HG03565 (cell line): ENCODE measurements around the gene PRR5.

Experiments used
- ATAC-seq: cut with Tn5 transposase; IDR thresholded peaks from one replicate; pipeline ENCODE4 v1.9.1; 2021; ENCODE audit warnings: mild to moderate bottlenecking, moderate library complexity; ENCODE audit not compliant: unreplicated experiment

PRR5 gene

GRCh38 chr22:44691796-44692661, 10.0 kb upstream of the PRR5 start:
- ATAC-seq: no peak

DNA sequence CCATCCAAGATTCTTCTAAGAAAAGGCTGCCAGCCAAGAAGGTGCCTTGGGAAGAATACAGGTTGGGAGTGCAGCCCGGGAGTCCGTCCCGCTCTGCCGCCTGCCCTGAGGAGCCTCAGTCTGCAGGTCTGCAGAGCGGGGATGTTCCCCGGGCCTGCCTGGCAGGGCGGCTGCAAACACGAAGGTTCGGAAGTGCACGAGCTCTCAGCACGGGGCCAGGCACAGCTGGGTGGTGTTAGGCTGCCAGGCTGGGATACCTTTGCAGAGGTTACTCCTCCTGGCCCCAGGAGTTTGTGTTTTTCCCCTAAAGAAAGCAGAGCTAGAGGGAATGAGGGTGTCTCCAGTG, 9.4 kb upstream of the PRR5 start:
- ATAC-seq: no peak

DNA sequence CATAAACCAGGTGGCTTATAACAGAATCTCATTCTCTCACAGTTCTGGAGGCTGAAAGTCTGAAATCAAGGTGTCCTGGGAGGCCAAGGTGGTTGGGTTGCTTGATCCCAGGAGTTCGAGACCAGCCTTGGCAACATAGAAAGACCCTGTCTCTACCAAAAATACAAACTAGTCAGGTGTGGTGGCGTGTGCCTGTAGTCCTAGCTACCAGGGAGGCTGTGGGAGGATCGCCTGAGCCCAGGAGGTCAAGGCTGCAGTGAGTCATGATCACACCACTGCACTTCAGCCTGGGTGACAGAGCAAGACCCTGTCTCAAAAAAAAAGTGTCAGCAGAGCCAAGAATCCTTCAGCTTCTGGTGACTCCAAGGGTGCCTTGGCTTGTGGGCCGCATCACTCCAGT, 8.9 kb upstream of the PRR5 start:
- no peak for ATAC-seq

GRCh38 chr22:44693756-44694155, 8.2 kb upstream of the PRR5 start:
- ATAC-seq: no peak

- no peak for ATAC-seq
Observed at GRCh38 chr22:44697423-44698141, 4.4 kb upstream of the PRR5 start.

DNA sequence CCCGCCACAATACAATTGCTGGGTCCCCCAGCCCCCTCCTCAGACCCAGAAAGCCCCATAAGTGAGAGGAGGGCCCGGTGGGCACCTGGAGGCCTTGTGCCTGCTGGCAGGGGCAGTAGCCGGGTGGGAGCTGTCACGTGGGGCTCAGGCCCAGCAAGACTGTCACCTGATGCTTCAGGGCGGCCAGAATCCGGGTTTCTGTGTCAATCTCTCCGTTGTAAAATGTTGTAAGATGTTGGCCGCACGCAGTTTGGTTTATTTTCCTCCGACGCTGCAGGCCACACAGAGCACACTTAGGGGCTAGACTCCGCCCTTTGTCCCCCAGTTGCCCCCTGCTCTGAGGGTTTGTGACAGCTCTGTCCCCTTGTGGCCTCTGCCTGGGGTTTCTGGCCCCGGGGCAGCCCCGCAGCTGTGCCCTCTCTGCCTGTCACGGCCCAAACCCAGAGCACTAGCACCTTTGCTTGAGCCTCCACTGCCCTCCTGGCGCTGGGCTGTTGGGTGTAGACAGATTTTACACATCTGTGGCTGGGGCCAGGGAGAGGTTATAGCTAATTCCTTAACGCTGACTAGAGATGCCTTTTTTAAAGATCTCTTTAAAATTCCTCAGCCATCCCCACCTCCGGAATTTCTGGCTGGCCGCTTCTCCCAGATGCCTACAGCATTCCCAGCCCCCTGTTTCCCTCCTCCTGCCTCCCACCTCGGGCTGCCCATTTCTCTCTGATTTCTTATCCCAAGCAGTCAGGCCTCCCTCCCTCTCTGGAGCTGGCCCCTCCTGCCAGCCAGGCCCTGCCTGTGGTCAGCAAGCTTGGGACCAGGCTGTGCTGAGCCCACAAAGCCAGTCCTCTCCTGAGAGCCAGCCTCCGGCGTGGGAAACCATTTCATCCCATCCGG, 3.2 kb upstream of the PRR5 start:
- no peak for ATAC-seq

DNA sequence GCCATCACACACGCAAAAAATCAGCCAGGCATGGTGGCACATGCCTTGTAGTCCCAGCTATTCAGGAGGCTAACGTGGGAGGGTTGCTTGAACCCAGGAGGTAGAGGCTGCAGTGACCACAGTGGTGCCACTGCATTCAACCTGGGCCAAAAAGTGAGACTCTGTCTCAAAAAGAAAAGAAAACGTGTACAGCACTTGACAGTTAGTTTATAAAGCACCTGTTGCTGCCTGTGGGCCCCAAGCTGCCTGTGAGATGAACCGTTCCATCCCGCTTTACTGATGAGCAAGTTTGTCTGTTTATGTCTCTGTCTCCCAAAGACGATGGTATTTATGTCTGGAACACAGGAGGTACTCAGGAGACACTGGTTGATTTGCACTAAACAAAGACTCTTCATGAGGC, 1.5 kb upstream of the PRR5 start:
- ATAC-seq: no peak

DNA sequence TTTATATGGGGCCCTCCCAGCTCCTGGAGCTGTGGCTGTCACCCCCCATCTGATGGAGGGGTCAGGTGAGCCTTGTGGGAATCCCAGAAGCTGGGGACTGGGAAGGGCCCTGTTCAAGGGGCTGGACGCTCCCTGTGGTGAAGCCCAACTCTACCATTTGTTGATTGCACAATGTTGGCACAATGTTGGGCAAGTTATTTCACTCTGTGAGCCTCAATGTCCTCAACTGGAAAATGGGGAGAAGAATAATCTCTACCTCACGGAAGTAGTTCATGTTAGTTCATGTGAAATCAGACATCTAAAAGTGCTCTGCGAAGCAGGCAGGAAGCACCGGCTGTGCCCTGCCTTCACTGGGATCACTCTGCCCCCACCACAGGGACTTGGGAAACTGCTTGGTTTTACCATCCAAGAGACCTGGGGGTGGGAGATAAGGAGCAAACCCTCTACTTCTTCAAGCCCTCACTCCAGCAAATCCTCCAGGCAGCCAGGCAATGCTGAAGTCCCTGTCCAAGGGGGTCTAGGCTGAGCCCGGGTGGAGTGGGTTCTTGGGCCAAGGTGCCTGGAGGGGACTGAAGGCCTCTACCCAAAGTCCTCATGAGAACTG, 715 bp upstream of the PRR5 start:
- ATAC-seq: no peak

DNA sequence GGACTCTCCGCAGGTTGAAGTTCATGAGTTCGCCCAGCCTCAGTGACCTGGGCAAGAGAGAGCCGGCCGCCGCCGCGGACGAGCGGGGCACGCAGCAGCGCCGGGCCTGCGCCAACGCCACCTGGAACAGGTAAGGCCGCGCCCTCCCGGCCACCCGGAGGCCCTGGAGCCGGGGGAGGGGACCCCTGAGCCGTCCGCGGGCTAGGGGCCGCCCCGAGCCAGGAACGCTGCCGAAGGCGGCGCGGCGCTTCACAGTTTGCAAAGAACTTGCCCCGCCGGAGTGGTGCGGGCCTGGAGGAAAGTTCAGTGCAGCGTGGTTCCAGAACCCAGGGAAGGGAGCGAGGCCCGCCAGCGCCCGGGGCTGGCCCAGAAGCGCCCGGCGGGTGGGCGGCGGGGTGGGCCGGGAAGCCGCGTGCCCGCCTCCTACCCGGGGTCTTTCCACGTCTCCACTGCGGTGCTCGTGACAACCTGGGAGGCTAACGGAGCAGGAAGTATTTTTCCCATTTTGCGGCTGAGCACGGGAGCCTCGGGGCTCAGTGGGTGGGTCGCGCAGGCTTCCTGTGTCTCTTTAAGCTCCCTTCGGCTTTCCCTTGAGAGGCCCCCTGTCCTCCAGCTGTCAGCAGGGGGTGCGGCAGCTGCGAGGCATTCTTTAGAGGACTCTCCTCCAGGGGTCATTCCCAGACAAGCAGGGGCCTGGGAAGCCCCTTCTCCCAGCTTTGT, 635 bp downstream of the PRR5 start:
- ATAC-seq: peak; percentile 10

DNA sequence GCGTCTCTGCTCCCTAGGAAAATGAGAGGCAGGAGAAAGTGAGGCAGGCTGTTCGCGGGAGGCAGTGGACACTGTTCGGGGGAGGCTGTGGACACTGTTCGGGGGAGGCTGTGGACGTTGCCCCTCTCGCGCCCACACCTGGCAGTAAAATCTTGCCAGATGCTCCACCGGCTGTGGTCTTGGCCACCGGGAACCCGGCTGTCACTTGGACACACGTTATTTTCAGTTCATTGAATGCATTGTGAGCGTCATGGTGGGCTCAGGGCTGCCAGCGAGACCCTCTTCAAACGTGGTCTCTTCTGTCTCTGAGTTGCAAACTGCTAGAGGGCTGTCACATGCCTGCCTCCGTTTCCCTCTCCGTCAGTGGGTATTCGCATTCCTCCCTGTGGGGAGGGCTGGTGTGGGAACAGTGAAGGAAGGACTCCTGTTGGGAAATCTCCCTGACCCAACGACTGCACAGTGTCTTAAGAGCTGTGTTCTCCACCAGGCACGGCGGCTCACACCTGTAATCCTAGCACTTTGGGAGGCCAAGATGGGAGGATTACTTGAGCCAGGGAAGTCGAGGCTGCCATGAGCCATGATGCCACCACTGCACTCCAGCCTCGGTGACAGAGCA, 1.4 kb downstream of the PRR5 start:
- ATAC-seq: no peak

GRCh38 chr22:44704159-44705021, 2.4 kb downstream of the PRR5 start:
- no peak for ATAC-seq

DNA sequence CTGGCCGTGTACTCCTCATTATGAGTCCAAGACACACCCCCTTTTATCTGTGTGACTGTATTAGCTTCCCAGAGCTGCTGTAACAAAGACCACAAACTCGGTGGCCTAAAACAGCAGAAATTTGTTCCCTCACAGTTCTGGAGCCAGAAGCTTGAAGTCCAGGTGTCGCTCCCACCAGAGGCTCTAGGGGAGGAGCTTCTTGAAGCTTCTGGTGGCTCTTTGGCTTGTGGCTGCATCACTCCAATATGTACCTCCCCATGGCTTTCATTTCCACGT, 3.0 kb downstream of the PRR5 start:
- ATAC-seq: no peak

DNA sequence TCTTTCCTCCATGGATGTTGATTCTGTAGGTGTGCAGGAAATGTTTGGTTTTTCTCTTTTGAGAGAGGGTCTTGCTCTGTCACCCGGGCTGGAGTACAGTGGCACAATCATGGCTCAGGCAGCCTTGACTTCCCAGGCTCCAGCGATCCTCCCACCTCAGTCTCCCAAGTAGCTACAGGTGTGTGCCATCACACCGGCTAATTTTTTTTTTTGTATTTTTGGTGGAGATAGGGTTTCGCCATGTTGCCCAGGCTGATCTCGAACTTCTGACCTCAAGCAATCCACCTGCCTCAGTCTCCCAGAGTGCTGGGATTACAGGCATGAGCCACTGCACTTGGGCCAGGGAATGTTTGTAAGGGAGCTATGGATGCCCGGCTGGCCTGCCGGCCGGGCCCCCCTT, 4.5 kb downstream of the PRR5 start:
- no peak for ATAC-seq

DNA sequence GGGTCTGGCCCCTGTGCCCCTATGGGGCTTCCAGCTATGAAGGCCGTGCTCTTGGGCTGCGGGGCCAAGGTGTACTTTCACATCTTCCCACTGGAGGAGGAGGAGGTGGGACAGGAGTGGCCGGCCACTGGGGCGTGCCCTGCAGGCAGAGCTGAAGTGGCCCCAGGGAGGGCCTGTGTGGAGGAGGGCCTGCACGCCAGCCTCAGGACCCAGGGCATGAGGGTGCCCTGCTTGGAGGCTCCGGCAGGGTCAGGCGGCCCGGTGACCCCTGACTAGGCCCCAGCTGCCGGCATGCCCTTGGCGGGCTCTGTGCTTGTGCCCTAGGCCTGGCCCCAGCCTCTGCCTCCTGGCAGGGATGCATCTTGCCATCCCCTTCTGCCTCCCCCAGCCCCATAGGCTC, 5.2 kb downstream of the PRR5 start:
- no peak for ATAC-seq

- no peak for ATAC-seq
Observed at GRCh38 chr22:44707752-44708151, 5.7 kb downstream of the PRR5 start.

GRCh38 chr22:44709881-44710392, 7.9 kb downstream of the PRR5 start:
- no peak for ATAC-seq

DNA sequence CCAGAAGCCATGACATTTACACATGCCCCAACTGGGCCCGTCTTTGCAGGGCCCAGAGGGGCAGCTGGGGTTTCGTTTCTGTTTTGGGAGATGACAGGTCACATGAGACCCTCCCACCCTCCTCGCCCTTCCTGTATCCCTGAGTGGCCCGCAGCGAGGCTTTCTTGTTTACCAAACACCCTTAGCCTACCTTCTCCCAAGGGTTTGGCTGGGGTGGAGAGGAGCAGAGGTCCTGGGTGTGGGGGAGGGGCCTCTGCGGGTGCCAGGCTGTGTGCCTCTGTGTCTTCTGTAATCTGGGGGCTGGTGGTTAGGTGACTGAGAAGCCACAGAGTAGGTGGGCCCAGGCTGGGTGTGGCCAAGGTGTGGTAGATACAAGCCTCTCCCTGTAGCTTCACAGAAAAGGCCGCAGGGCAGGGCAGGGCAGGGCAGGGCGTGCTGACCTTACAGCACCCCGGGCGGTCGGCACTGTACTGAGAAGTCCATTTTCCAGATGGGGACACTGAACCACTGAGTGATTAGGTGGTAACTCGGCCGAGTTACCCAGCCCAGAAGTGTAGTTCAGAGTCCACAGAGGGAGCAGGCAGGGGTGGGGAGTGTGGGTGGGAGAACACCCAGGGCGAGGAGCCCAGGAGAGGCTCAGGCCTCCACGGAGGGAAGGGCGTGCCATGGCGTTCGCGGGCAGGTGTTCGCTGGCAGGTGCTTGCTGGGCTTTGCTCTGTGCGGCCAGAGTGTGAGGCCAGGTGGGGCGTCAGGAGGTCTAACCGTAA, 8.7 kb downstream of the PRR5 start:
- ATAC-seq: no peak

GRCh38 chr22:44711241-44711560, 9.2 kb downstream of the PRR5 start:
- no peak for ATAC-seq
